Measurements from ENCODE around the gene SLIT3.

SLIT3 gene

GRCh38 chr5:169178274-169178673 is 122.7 kb downstream of the SLIT3 start:
- Histone ChIP-seq H3K36me3 (ENCODE audit: control insufficient read depth in 2 of 2, insufficient read depth in 2 of 2, low read length in 2 of 2) (no peaks in the 10 kb centered on the region), H3K9ac (ENCODE audit: low read length in 2 of 2) (no peak overlapping the region), H3K27ac (ENCODE audit: low read length) (no peak overlapping the region), H3K4me3 (ENCODE audit: low read length in 2 of 2) (no peak overlapping the region), H3K4me1 (ENCODE audit: control insufficient read depth, insufficient read depth, low read length) (no peaks in the 10 kb centered on the region), H3K9me3 (ENCODE audit: control insufficient read depth in 2 of 2, low read length in 2 of 2) (no peaks in the 10 kb centered on the region), H3K27me3 (ENCODE audit: control insufficient read depth in 1 of 2, insufficient read depth in 2 of 2, low read length in 2 of 2) (no peaks in the 10 kb centered on the region)

DNA sequence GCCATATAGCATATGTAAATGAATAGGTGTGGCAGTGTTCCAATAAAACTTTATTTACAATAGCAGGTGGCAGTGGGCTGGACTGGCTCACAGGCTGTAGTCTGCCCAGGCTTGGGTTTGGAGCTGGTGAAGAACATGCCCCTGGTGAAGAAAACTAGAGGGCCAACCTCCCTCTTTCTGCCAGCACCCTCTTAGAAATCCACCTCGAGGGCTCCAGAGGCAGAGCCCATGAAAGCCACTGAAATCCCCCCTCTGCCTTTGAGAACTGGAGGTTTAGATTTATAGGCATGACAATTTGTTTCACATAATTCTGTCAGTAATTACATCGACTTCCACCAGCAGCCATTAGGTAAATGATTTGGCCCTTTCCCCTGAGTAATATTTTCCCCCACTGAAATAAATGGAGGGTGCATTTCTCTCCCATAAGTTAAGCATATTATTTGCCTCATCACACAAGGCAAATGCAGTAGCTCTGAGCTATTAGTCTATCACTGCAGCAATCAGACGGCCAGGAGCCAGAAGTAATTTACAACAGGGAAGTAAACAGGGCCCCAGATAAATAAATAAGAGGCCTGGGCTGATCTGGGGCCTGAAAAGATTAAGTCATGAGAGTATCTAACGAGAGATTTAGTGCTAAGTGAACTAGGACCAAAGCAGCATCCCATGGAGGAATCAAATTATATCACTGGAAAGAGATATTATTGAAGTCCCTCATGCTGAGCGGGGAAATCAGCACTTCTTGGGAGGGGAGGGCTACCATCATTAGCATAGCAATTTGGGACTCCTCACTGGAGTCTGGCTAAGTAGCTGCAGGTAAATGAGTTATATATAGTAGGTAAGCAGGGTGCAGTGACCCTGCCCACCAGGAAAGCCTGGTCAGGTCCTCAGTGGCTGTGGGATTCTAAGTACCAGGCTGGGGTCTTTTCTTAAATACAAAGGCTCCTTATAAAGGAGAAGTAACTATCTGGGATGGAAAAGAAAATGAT is 123.9 kb downstream of the SLIT3 start:
- H3K9me3 ChIP-seq (ENCODE audit: control insufficient read depth in 2 of 2, low read length in 2 of 2), result no peaks in the 10 kb centered on the region
- H3K4me1 ChIP-seq (ENCODE audit: control insufficient read depth, insufficient read depth, low read length), result no peaks in the 10 kb centered on the region
- H3K27ac ChIP-seq (ENCODE audit: low read length), result no peak overlapping the region
- no peak overlapping the region for H3K9ac ChIP-seq (ENCODE audit: low read length in 2 of 2)
- H3K27me3 ChIP-seq (ENCODE audit: control insufficient read depth in 1 of 2, insufficient read depth in 2 of 2, low read length in 2 of 2), result no peaks in the 10 kb centered on the region
- H3K4me3 ChIP-seq (ENCODE audit: low read length in 2 of 2), result no peak overlapping the region
- H3K36me3 ChIP-seq (ENCODE audit: control insufficient read depth in 2 of 2, insufficient read depth in 2 of 2, low read length in 2 of 2), result no peaks in the 10 kb centered on the region

DNA sequence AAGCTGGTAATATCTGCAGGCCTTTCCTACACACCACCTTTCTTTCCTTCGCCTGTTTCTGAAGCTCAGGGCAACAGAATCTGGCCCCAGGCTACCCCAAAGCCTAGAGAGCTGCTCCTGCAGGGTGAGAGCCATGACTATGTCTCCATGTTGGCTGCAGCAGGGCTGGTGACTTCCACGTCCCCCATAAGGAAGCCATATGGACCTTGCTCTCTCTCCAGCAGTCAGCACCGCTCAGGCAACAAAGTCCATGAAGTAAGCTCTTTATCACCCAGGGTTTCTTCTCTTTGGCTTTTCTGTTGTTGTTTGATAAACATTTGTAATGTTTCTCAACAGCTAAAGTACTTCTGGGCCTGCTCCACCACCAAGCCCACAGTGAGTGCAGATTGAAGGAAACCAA is 125.2 kb downstream of the SLIT3 start:
- H3K9ac ChIP-seq (ENCODE audit: low read length in 2 of 2), result no peak overlapping the region
- no peaks in the 10 kb centered on the region for H3K9me3 ChIP-seq (ENCODE audit: control insufficient read depth in 2 of 2, low read length in 2 of 2)
- H3K4me3 ChIP-seq (ENCODE audit: low read length in 2 of 2), result no peak overlapping the region
- no peaks in the 10 kb centered on the region for H3K36me3 ChIP-seq (ENCODE audit: control insufficient read depth in 2 of 2, insufficient read depth in 2 of 2, low read length in 2 of 2)
- no peak overlapping the region for H3K27ac ChIP-seq (ENCODE audit: low read length)
- no peaks in the 10 kb centered on the region for H3K4me1 ChIP-seq (ENCODE audit: control insufficient read depth, insufficient read depth, low read length)
- H3K27me3 ChIP-seq (ENCODE audit: control insufficient read depth in 1 of 2, insufficient read depth in 2 of 2, low read length in 2 of 2), result no peaks in the 10 kb centered on the region

DNA sequence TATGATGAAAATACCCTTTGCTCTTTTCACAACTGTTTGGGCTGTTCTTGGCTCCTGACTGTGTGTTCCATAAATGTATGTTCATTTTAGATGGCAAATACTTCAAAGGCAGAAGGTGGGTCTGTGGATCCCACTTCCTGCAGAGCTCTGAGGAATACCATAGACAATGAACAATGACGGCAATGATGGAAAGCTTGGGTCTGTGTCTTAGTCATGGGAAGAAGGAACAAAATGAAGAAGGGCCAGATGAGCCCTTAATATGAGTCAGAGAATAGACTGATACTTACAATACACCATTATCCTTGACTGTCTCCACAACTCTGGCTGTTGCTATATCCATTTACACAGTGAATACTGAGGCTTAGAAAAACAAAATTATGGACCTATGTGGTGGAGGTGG is 126.0 kb downstream of the SLIT3 start:
- no peak overlapping the region for H3K4me3 ChIP-seq (ENCODE audit: low read length in 2 of 2)
- no peak overlapping the region for H3K9ac ChIP-seq (ENCODE audit: low read length in 2 of 2)

GRCh38 chr5:169173372-169173771 is 127.6 kb downstream of the SLIT3 start:
- no peaks in the 10 kb centered on the region for H3K27me3 ChIP-seq (ENCODE audit: control insufficient read depth in 1 of 2, insufficient read depth in 2 of 2, low read length in 2 of 2)
- no peaks in the 10 kb centered on the region for H3K36me3 ChIP-seq (ENCODE audit: control insufficient read depth in 2 of 2, insufficient read depth in 2 of 2, low read length in 2 of 2)
- no peak overlapping the region for H3K27ac ChIP-seq (ENCODE audit: low read length)
- H3K4me3 ChIP-seq (ENCODE audit: low read length in 2 of 2), result no peak overlapping the region
- no peak overlapping the region for H3K9ac ChIP-seq (ENCODE audit: low read length in 2 of 2)
- H3K9me3 ChIP-seq (ENCODE audit: control insufficient read depth in 2 of 2, low read length in 2 of 2), result no peaks in the 10 kb centered on the region
- peaks cover 4% of the 10 kb centered on the region for H3K4me1 ChIP-seq (ENCODE audit: control insufficient read depth, insufficient read depth, low read length)

More for the DNA sequence above, 126.0 kb downstream of the SLIT3 start:
- no peak overlapping the region for H3K27ac ChIP-seq (ENCODE audit: low read length)
- H3K4me1 ChIP-seq (ENCODE audit: control insufficient read depth, insufficient read depth, low read length), result no peaks in the 10 kb centered on the region
- no peaks in the 10 kb centered on the region for H3K36me3 ChIP-seq (ENCODE audit: control insufficient read depth in 2 of 2, insufficient read depth in 2 of 2, low read length in 2 of 2)
- no peaks in the 10 kb centered on the region for H3K9me3 ChIP-seq (ENCODE audit: control insufficient read depth in 2 of 2, low read length in 2 of 2)
- no peaks in the 10 kb centered on the region for H3K27me3 ChIP-seq (ENCODE audit: control insufficient read depth in 1 of 2, insufficient read depth in 2 of 2, low read length in 2 of 2)

- no peak overlapping the region for H3K9ac ChIP-seq (ENCODE audit: low read length in 2 of 2)
- H3K4me3 ChIP-seq (ENCODE audit: low read length in 2 of 2), result no peak overlapping the region
- no peaks in the 10 kb centered on the region for H3K9me3 ChIP-seq (ENCODE audit: control insufficient read depth in 2 of 2, low read length in 2 of 2)
- no peaks in the 10 kb centered on the region for H3K27me3 ChIP-seq (ENCODE audit: control insufficient read depth in 1 of 2, insufficient read depth in 2 of 2, low read length in 2 of 2)
- H3K4me1 ChIP-seq (ENCODE audit: control insufficient read depth, insufficient read depth, low read length), result peaks cover 12% of the 10 kb centered on the region
- H3K36me3 ChIP-seq (ENCODE audit: control insufficient read depth in 2 of 2, insufficient read depth in 2 of 2, low read length in 2 of 2), result no peaks in the 10 kb centered on the region
- no peak overlapping the region for H3K27ac ChIP-seq (ENCODE audit: low read length)
These were observed 129.4 kb downstream of the SLIT3 start for GRCh38 chr5:169171515-169171914.

GRCh38 chr5:169169783-169170182 is 131.2 kb downstream of the SLIT3 start:
- H3K9me3 ChIP-seq (ENCODE audit: control insufficient read depth in 2 of 2, low read length in 2 of 2), result no peaks in the 10 kb centered on the region
- H3K36me3 ChIP-seq (ENCODE audit: control insufficient read depth in 2 of 2, insufficient read depth in 2 of 2, low read length in 2 of 2), result no peaks in the 10 kb centered on the region
- no peak overlapping the region for H3K9ac ChIP-seq (ENCODE audit: low read length in 2 of 2)
- H3K4me3 ChIP-seq (ENCODE audit: low read length in 2 of 2), result no peak overlapping the region
- peaks cover 14% of the 10 kb centered on the region for H3K4me1 ChIP-seq (ENCODE audit: control insufficient read depth, insufficient read depth, low read length)
- no peak overlapping the region for H3K27ac ChIP-seq (ENCODE audit: low read length)
- H3K27me3 ChIP-seq (ENCODE audit: control insufficient read depth in 1 of 2, insufficient read depth in 2 of 2, low read length in 2 of 2), result no peaks in the 10 kb centered on the region

- Histone ChIP-seq H3K4me3 (ENCODE audit: low read length in 2 of 2) (no peak overlapping the region), H3K9me3 (ENCODE audit: control insufficient read depth in 2 of 2, low read length in 2 of 2) (no peaks in the 10 kb centered on the region), H3K4me1 (ENCODE audit: control insufficient read depth, insufficient read depth, low read length) (peaks cover 19% of the 10 kb centered on the region), H3K9ac (ENCODE audit: low read length in 2 of 2) (no peak overlapping the region), H3K27me3 (ENCODE audit: control insufficient read depth in 1 of 2, insufficient read depth in 2 of 2, low read length in 2 of 2) (no peaks in the 10 kb centered on the region), H3K27ac (ENCODE audit: low read length) (no peak overlapping the region), H3K36me3 (ENCODE audit: control insufficient read depth in 2 of 2, insufficient read depth in 2 of 2, low read length in 2 of 2) (no peaks in the 10 kb centered on the region)
These were observed 132.7 kb downstream of the SLIT3 start for GRCh38 chr5:169168280-169168679.

DNA sequence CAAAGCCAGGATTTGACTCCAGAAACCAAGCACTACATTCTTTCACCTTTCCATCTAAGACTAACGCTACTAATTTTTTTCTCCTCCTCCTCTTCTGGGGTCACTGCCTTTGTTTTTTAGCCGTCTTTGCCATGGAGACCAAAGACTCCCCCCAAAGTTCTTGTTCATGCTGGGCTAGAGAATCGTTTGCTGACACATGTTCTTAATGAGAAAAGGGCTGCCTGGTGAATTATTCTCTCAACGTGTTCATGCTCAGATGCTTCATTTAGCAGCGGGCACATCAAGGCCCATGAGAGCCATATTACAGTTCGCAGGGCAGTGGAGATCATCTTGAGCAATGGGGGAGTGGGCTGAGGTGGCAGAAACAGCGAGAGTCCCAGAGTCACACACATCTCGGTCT is 134.9 kb downstream of the SLIT3 start:
- no peak overlapping the region for H3K27ac ChIP-seq (ENCODE audit: low read length)
- no peaks in the 10 kb centered on the region for H3K27me3 ChIP-seq (ENCODE audit: control insufficient read depth in 1 of 2, insufficient read depth in 2 of 2, low read length in 2 of 2)

DNA sequence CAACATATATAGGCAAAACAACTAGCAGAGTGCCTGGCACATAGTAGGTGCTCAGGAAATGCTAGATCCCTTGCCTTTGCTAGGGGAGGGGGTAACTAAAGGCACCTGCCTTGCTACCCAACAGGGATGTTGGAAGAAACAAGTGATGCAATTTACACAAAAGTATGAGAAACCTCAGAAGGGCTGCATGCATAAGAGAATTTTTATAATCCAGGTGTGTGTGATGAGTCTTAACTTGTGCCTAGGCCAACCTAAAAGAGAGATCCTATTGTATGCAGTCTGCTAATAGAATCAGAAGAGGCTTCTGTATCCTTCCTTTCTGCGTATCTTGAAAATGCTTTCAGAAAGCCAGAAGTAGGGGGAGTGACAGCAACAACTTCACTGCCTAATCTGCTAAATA is 135.9 kb downstream of the SLIT3 start:
- Histone ChIP-seq H3K27ac (ENCODE audit: low read length) (no peak overlapping the region), H3K27me3 (ENCODE audit: control insufficient read depth in 1 of 2, insufficient read depth in 2 of 2, low read length in 2 of 2) (no peaks in the 10 kb centered on the region), H3K36me3 (ENCODE audit: control insufficient read depth in 2 of 2, insufficient read depth in 2 of 2, low read length in 2 of 2) (no peaks in the 10 kb centered on the region)

More for the DNA sequence above, 134.9 kb downstream of the SLIT3 start:
- Histone ChIP-seq H3K9me3 (ENCODE audit: control insufficient read depth in 2 of 2, low read length in 2 of 2) (no peaks in the 10 kb centered on the region), H3K4me1 (ENCODE audit: control insufficient read depth, insufficient read depth, low read length) (peaks cover 24% of the 10 kb centered on the region), H3K9ac (ENCODE audit: low read length in 2 of 2) (no peak overlapping the region), H3K36me3 (ENCODE audit: control insufficient read depth in 2 of 2, insufficient read depth in 2 of 2, low read length in 2 of 2) (no peaks in the 10 kb centered on the region), H3K4me3 (ENCODE audit: low read length in 2 of 2) (no peak overlapping the region)

DNA sequence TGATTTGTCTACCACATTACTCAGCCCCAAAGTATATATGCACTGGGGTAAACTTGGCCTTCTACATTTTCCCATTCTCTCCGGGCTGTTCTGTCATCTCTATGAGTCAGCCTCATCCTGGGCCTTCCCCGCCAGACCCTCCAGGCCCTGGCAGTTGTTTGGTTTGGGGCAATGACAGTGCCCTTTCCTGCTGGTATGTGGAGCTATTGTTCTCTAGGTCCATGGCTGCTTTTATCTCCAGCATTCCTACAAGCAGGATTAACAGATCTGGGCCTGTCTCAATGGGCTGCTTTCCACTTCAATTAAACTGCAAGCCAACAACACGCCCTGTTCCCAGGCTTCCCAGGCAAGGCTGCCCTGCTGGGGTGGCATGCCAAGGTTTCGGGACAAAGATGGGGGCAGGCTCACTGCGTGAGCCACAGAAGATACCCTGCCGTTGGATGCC is 136.4 kb downstream of the SLIT3 start:
- Histone ChIP-seq H3K36me3 (ENCODE audit: control insufficient read depth in 2 of 2, insufficient read depth in 2 of 2, low read length in 2 of 2) (no peaks in the 10 kb centered on the region), H3K4me1 (ENCODE audit: control insufficient read depth, insufficient read depth, low read length) (peaks cover 30% of the 10 kb centered on the region), H3K27ac (ENCODE audit: low read length) (no peak overlapping the region), H3K9ac (ENCODE audit: low read length in 2 of 2) (no peak overlapping the region), H3K9me3 (ENCODE audit: control insufficient read depth in 2 of 2, low read length in 2 of 2) (no peaks in the 10 kb centered on the region), H3K27me3 (ENCODE audit: control insufficient read depth in 1 of 2, insufficient read depth in 2 of 2, low read length in 2 of 2) (no peaks in the 10 kb centered on the region), H3K4me3 (ENCODE audit: low read length in 2 of 2) (no peak overlapping the region)

More for the DNA sequence above, 135.9 kb downstream of the SLIT3 start:
- H3K9me3 ChIP-seq (ENCODE audit: control insufficient read depth in 2 of 2, low read length in 2 of 2), result no peaks in the 10 kb centered on the region
- H3K4me1 ChIP-seq (ENCODE audit: control insufficient read depth, insufficient read depth, low read length), result peaks cover 30% of the 10 kb centered on the region
- no peak overlapping the region for H3K4me3 ChIP-seq (ENCODE audit: low read length in 2 of 2)
- no peak overlapping the region for H3K9ac ChIP-seq (ENCODE audit: low read length in 2 of 2)

Data from stomach smooth muscle (tissue), 2 donors.